Epithelial cell of proximal tubule (primary cell): ENCODE results near the gene RHOD. TPM values are rescaled to one million over a fixed set of nuclear protein-coding genes. Genes with fewer than 3 reads are reported as not detected.
A peak's percentile ranks its signal among the peaks of the same experiment; 100 is the strongest.

Experiments used
- DNase-seq: peaks from one replicate; pipeline ENCODE4 v3.0.0-alpha.2; 2011; ENCODE audit warnings: low read depth
- H3K4me3 ChIP-seq: 2 replicates; pipeline ENCODE4 v1.5.1; 2011; ENCODE audit warnings: low read depth, mild to moderate bottlenecking, low read length
- total RNA-seq: library from RNA; depleted of rRNA; stranded (reverse); fragments of >200 nt; gene quantifications from 2 replicates; pipeline ENCODE4 v1.2.3, GENCODE V29; 2015
- TF ChIP-seq, protein P1 (sequence below): conservative IDR thresholded peaks from 2 replicates; pipeline ENCODE4 v1.5.1; 2012; ENCODE audit warnings: low read depth, mild to moderate bottlenecking, low read length

RHOD gene
- total RNA-seq, 1 donor from 2014 or later, result 51.4 TPM

DNA sequence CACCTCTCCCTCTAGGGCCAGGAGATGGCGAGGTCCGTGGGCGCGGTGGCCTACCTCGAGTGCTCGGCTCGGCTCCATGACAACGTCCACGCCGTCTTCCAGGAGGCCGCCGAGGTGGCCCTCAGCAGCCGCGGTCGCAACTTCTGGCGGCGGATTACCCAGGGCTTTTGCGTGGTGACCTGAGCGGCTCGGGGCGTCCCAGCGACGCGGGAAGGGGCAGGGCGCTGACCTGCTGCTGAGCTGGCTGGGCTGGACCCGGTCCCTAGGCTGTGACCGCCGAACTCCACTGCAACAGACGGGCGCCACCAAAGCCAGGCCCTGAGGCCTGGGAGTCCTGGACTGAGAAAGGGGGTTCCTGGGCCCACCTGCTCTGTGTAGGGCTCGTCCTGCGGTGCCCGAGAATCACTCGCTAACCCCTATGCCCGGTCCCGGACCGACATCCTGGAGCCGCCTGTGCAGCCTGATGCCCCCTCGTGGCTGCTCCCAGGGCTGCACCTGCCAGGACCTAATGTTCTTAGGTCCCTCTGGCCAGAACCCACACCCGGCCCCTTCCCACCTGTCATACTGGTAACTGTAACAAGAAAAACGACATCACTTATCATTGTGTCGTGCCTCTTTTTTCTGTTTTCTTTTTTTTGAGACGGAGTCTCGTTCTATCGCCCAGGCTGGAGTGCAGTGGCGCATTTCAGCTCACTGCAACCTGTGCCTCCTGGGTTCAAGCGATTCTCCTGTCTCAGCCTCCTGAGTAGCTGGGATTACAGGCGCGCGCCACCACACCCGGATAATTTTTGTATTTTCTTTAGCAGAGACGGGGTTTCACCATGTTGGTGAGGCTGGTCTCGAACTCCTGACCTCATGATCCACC is 15.0 kb downstream of the RHOD start:
- peak overlapping the region; percentile 24 for H3K4me3 ChIP-seq
- DNase-seq, result no peak
- TF ChIP-seq, protein P1, sequence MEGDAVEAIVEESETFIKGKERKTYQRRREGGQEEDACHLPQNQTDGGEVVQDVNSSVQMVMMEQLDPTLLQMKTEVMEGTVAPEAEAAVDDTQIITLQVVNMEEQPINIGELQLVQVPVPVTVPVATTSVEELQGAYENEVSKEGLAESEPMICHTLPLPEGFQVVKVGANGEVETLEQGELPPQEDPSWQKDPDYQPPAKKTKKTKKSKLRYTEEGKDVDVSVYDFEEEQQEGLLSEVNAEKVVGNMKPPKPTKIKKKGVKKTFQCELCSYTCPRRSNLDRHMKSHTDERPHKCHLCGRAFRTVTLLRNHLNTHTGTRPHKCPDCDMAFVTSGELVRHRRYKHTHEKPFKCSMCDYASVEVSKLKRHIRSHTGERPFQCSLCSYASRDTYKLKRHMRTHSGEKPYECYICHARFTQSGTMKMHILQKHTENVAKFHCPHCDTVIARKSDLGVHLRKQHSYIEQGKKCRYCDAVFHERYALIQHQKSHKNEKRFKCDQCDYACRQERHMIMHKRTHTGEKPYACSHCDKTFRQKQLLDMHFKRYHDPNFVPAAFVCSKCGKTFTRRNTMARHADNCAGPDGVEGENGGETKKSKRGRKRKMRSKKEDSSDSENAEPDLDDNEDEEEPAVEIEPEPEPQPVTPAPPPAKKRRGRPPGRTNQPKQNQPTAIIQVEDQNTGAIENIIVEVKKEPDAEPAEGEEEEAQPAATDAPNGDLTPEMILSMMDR, result peak; percentile 84

DNA sequence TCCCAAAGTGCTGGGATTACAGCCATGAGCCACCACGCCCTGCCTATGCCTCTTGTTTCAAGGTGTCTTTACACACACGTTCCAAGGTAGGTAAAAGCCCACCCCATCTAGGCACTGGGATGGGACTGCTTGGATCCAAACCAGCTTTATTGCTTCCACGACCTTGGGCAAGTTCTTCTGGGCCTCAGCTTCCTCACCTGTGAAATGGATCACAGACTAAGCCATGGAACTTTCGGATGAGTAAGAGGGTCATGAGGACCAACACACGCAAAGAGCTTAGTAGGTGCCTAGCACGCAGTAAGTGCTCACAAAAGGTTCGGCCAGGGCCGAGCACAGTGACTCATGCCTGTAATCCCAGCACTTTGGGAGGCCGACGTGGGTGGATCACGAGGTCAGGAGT is 15.6 kb downstream of the RHOD start:
- TF ChIP-seq, protein P1, result no peak
- no peak for DNase-seq
- no peak overlapping the region for H3K4me3 ChIP-seq

DNA sequence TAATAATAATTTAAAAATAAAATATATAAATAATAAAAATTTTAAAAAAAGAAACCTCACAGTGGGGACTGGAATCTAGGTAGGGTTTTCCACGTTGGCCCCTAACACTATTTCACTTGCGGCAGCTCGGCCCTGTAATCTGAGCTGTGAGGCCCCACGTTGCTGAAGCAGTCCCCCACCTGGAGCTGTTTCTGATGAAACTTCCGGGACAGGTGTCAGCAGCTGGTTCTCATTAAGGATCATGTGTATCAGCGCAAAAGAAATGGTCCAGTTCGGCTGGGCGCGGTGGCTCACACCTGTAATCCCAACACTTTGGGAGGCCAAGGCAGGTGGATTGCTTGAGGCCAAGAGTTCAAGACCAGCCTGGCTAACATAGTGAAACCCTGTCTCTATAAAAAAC is 17.3 kb downstream of the RHOD start:
- TF ChIP-seq, protein P1, result no peak
- no peak overlapping the region for H3K4me3 ChIP-seq
- no peak for DNase-seq

DNA sequence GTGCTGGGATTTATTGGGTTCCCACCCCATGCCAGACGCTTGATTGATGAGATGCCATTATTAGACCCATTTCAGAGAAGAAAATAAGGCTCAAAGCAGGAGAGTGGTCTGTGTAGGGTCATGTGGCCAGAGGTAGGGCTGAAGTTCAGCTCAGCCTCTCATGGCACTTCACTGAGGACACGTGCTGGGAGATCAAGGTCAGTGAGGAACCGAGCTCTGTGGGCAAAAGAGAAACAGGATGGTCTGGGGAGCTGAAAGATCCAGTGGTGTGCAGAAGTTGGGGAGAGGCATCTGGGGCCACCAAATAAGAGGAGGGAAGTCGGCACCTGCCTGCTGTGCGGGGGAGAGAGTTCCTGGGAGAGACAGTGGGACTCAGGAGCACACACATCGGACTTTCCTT is 19.6 kb downstream of the RHOD start:
- DNase-seq, result no peak
- TF ChIP-seq, protein P1, result no peak
- no peak overlapping the region for H3K4me3 ChIP-seq

DNA sequence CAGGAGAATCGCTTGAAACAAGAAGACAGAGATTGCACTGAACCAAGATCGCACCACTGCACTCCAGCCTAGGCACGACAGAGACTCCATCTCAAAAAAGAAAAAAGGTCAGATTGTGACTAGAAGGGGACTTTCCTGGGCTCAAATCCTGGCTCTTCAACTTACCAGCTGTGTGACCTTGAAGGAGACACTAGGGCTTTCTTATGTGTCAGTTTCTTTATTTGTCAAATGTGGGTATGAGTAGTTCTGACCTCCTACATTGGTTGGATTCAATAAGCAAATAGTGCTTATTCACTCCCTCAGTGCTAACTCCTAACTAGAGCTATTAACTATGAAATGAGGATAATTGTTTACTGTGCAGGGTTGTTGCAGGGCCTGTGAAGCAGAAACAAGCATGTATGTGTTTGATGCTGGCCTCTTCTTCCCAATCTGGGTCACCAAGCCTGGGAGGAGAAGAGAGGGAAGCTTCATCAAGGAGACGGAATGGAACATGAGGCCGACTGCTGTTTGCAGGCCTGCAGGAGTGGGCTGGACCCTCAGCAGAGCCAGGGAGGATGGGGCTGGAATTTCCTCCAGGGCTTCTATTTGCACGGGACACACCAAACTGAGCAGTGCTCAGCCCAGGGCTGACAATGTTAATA is 22.5 kb downstream of the RHOD start:
- TF ChIP-seq, protein P1, result no peak
- DNase-seq, result no peak
- H3K4me3 ChIP-seq, result no peak overlapping the region

DNA sequence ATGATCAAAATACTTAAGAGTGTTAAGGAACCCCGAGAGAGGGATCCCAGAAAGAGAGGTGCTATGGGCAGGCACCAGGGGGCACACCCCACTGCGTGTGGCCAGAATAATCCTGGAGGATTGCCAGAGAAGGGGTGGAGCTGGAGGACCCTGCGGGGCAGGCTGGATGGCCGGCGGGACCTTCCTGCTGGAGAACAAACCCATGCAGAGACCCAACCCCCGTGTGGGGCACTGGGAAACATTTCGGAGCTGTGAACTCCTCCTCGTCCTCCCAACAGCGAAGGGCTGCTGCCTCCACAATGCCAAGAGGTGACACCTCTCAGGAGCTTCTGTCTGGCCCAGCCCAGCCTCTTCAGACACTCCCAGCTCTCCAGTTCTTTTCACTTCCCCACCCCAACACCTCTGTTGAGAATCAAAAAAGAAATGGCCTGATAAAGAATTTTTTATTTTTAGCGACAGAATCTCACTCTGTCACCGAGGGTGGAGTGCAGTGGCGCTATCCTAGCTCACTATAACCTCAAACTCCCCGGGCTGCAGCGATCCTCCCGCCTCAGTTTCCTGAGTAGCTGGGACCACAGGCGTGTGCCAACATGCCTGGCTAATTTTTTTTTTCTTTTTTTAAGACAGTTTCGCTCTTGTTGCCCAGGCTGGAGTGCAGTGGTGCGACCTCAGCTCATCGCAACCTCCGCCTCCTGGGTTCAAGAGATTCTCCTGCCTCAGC is 25.6 kb downstream of the RHOD start:
- H3K4me3 ChIP-seq, result no peak overlapping the region
- DNase-seq, result no peak
- TF ChIP-seq, protein P1, result no peak
